ENCODE measurements around the gene ZC3H12D.

ZC3H12D gene

GRCh38 chr6:149414009-149414408 is 70.8 kb downstream of the ZC3H12D start:
- Histone ChIP-seq H2BK15ac (ENCODE audit: low read length) (no peak overlapping the region), H3K9ac (ENCODE audit: low read depth, low read length, poor library complexity) (no peak overlapping the region), H4K8ac (ENCODE audit: low read depth, low read length) (no peak overlapping the region), H3K27me3 (ENCODE audit: control insufficient read depth in 3 of 3, insufficient read depth in 3 of 3, low read depth in 1 of 3, low read length in 3 of 3) (peaks cover 0 to 2% (median 0%) of the 10 kb centered on the region in 3 experiments), H3K79me1 (ENCODE audit: low read depth, low read length) (no peaks in the 10 kb centered on the region), H3K4ac (ENCODE audit: low read length) (no peak overlapping the region), H2BK120ac (ENCODE audit: low read depth, low read length) (no peak overlapping the region), H3K14ac (ENCODE audit: low read length) (no peak overlapping the region), H3K9me3 (replicated peaks in 1 of 2; ENCODE audit: control insufficient read depth in 2 of 2, insufficient read depth in 1 of 2, low read depth in 1 of 2, low read length in 2 of 2) (peaks cover 0 to 4% of the 10 kb centered on the region in 2 donors), H3K4me3 (ENCODE audit: low read length in 2 of 2) (no peak overlapping the region), H2BK5ac (ENCODE audit: low read length) (no peak overlapping the region), H3K4me1 (ENCODE audit: control insufficient read depth in 2 of 2, insufficient read depth in 1 of 2, low read depth in 1 of 2, low read length in 2 of 2) (no peaks in the 10 kb centered on the region), H3K36me3 (replicated peaks in 1 of 2; ENCODE audit: control insufficient read depth in 2 of 2, insufficient read depth in 2 of 2, low read length in 2 of 2) (peaks cover 5 to 36% of the 10 kb centered on the region in 2 donors), H3K27ac (replicated peaks; ENCODE audit: low read length) (no peak overlapping the region), H2AFZ (ENCODE audit: low read length) (no peak overlapping the region), H2AK5ac (ENCODE audit: low read depth, low read length) (no peak overlapping the region), H3K23ac (ENCODE audit: low read depth, low read length, poor library complexity) (no peak overlapping the region), H3K4me2 (ENCODE audit: insufficient read depth, low read length, poor library complexity, severe bottlenecking) (no peak overlapping the region), H4K91ac (ENCODE audit: low read depth, low read length, poor library complexity) (no peak overlapping the region), H3K18ac (ENCODE audit: low read length) (no peak overlapping the region), H2BK12ac (ENCODE audit: low read length) (no peak overlapping the region)
- no peak for DNase-seq (ENCODE audit: low spot score)
- no CpG with 5 or more reads among the region's 4 CpGs for WGBS, 2 donors (ENCODE audit: extremely low coverage in 2 of 2, insufficient read length in 2 of 2, insufficient replicate concordance in 1 of 2)

GRCh38 chr6:149410557-149410956 is 74.3 kb downstream of the ZC3H12D start:
- Histone ChIP-seq H3K27me3 (ENCODE audit: control insufficient read depth in 3 of 3, insufficient read depth in 3 of 3, low read depth in 1 of 3, low read length in 3 of 3) (peaks cover 0 to 2% (median 0%) of the 10 kb centered on the region in 3 experiments), H3K23ac (ENCODE audit: low read depth, low read length, poor library complexity) (no peak overlapping the region), H4K8ac (ENCODE audit: low read depth, low read length) (no peak overlapping the region), H4K91ac (ENCODE audit: low read depth, low read length, poor library complexity) (no peak overlapping the region), H3K4me2 (ENCODE audit: insufficient read depth, low read length, poor library complexity, severe bottlenecking) (no peak overlapping the region), H2BK12ac (ENCODE audit: low read length) (no peak overlapping the region), H3K9ac (ENCODE audit: low read depth, low read length, poor library complexity) (no peak overlapping the region), H2BK15ac (ENCODE audit: low read length) (no peak overlapping the region), H3K27ac (replicated peaks; ENCODE audit: low read length) (no peak overlapping the region), H3K4ac (ENCODE audit: low read length) (no peak overlapping the region), H3K9me3 (replicated peaks in 1 of 2; ENCODE audit: control insufficient read depth in 2 of 2, insufficient read depth in 1 of 2, low read depth in 1 of 2, low read length in 2 of 2) (no peaks in the 10 kb centered on the region), H3K36me3 (replicated peaks in 1 of 2; ENCODE audit: control insufficient read depth in 2 of 2, insufficient read depth in 2 of 2, low read length in 2 of 2) (peaks cover 5 to 60% of the 10 kb centered on the region in 2 donors), H3K18ac (ENCODE audit: low read length) (no peak overlapping the region), H2BK120ac (ENCODE audit: low read depth, low read length) (no peak overlapping the region), H3K4me3 (ENCODE audit: low read length in 2 of 2) (no peak overlapping the region), H3K14ac (ENCODE audit: low read length) (no peak overlapping the region), H2BK5ac (ENCODE audit: low read length) (no peak overlapping the region), H3K4me1 (ENCODE audit: control insufficient read depth in 2 of 2, insufficient read depth in 1 of 2, low read depth in 1 of 2, low read length in 2 of 2) (no peaks in the 10 kb centered on the region), H3K79me1 (ENCODE audit: low read depth, low read length) (no peaks in the 10 kb centered on the region), H2AFZ (ENCODE audit: low read length) (no peak overlapping the region), H2AK5ac (ENCODE audit: low read depth, low read length) (no peak overlapping the region)
- no peak for DNase-seq (ENCODE audit: low spot score)

DNA sequence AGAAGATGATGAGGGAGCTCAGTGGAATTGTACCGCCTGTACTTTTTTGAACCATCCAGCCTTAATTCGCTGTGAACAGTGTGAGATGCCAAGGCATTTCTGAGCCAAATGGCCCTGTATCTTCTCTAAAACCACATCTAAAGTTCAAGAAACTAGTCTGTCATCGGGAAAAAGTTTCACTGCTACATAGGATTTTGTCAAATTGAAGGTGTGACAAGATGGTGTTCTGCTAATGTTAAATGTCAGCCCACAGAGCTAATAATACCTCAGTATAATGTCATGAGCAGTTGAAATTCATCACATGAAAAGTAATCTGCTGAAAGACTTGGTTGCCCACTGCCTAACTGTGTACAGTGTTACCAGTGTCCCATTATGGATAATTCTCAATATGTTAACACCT is 75.2 kb downstream of the ZC3H12D start:
- H4K8ac ChIP-seq (ENCODE audit: low read depth, low read length), result no peak overlapping the region
- H2AFZ ChIP-seq (ENCODE audit: low read length), result no peak overlapping the region
- H2BK15ac ChIP-seq (ENCODE audit: low read length), result no peak overlapping the region
- no peak overlapping the region for H2BK120ac ChIP-seq (ENCODE audit: low read depth, low read length)
- no CpG with 5 or more reads among the region's 3 CpGs for WGBS, 2 donors (ENCODE audit: extremely low coverage in 2 of 2, insufficient read length in 2 of 2, insufficient replicate concordance in 1 of 2)
- no peak overlapping the region for H2BK12ac ChIP-seq (ENCODE audit: low read length)
- H3K4me3 ChIP-seq (ENCODE audit: low read length in 2 of 2), result no peak overlapping the region
- no peak for DNase-seq (ENCODE audit: low spot score)
- no peaks in the 10 kb centered on the region for H3K9me3 ChIP-seq (replicated peaks in 1 of 2; ENCODE audit: control insufficient read depth in 2 of 2, insufficient read depth in 1 of 2, low read depth in 1 of 2, low read length in 2 of 2)
- no peak overlapping the region for H3K18ac ChIP-seq (ENCODE audit: low read length)
- no peak overlapping the region for H4K91ac ChIP-seq (ENCODE audit: low read depth, low read length, poor library complexity)
- no peak overlapping the region for H3K14ac ChIP-seq (ENCODE audit: low read length)
- H3K79me1 ChIP-seq (ENCODE audit: low read depth, low read length), result no peaks in the 10 kb centered on the region
- no peak overlapping the region for H3K27ac ChIP-seq (replicated peaks; ENCODE audit: low read length)
- no peak overlapping the region for H2BK5ac ChIP-seq (ENCODE audit: low read length)
- no peak overlapping the region for H3K23ac ChIP-seq (ENCODE audit: low read depth, low read length, poor library complexity)
- H3K4me2 ChIP-seq (ENCODE audit: insufficient read depth, low read length, poor library complexity, severe bottlenecking), result no peak overlapping the region
- peaks cover 7 to 70% of the 10 kb centered on the region in 2 donors for H3K36me3 ChIP-seq (replicated peaks in 1 of 2; ENCODE audit: control insufficient read depth in 2 of 2, insufficient read depth in 2 of 2, low read length in 2 of 2)
- no peak overlapping the region for H3K9ac ChIP-seq (ENCODE audit: low read depth, low read length, poor library complexity)
- H3K4ac ChIP-seq (ENCODE audit: low read length), result no peak overlapping the region
- H3K27me3 ChIP-seq (ENCODE audit: control insufficient read depth in 3 of 3, insufficient read depth in 3 of 3, low read depth in 1 of 3, low read length in 3 of 3), result peaks cover 0 to 2% (median 0%) of the 10 kb centered on the region in 3 experiments
- no peaks in the 10 kb centered on the region for H3K4me1 ChIP-seq (ENCODE audit: control insufficient read depth in 2 of 2, insufficient read depth in 1 of 2, low read depth in 1 of 2, low read length in 2 of 2)
- H2AK5ac ChIP-seq (ENCODE audit: low read depth, low read length), result no peak overlapping the region

DNA sequence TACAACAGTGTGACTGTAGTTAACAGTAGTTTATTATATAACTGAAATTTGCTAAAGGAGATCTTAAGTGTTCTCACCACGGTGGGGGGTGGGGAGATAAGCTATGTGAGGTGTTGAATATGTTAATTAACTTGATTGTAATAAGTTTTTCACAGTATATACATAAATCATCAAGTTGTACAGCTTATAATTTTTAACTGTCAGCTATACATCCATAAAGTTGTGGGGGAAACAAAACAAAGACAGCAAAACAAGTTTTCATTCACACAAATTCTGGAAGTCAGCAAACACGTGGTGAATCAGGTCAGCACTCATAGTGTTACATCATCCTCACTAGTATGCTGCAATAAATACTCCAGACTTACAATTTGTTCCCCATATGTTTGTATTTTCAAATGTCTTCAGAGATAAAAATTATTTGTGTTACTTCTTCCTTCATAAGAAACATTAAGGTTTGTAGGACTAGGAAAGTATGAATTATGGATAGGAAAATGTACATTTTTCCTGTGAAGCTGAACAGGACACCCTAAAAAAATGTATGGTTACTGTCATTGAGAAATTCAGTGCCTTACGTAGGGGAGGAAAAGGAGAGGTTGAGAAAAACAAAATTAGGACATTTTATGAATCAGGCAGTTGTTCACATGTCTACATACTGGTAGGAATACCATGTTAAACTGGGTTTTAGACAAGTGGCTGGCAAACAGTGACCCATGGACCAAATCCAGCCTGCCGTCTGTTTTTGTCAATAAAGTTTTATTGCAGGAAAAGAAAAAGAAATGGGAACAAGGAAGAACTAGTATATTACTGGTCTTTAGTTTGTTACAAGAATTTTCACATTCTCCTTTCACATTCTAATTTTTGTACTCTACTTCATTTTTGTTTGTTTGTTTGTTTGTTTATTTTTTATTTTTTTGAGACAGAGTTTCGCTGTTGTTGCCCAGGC is 78.7 kb downstream of the ZC3H12D start:
- H4K8ac ChIP-seq (ENCODE audit: low read depth, low read length), result no peak overlapping the region
- no peak overlapping the region for H2BK12ac ChIP-seq (ENCODE audit: low read length)
- no peak overlapping the region for H2AFZ ChIP-seq (ENCODE audit: low read length)
- H3K4ac ChIP-seq (ENCODE audit: low read length), result no peak overlapping the region
- no peak overlapping the region for H4K91ac ChIP-seq (ENCODE audit: low read depth, low read length, poor library complexity)
- no peak for DNase-seq (ENCODE audit: low spot score)
- no peak overlapping the region for H3K9ac ChIP-seq (ENCODE audit: low read depth, low read length, poor library complexity)
- H3K27ac ChIP-seq (replicated peaks; ENCODE audit: low read length), result no peak overlapping the region
- H3K4me3 ChIP-seq (ENCODE audit: low read length in 2 of 2), result no peak overlapping the region
- H3K27me3 ChIP-seq (ENCODE audit: control insufficient read depth in 3 of 3, insufficient read depth in 3 of 3, low read depth in 1 of 3, low read length in 3 of 3), result peaks cover 0 to 2% (median 0%) of the 10 kb centered on the region in 3 experiments
- no peak overlapping the region for H2AK5ac ChIP-seq (ENCODE audit: low read depth, low read length)
- H3K9me3 ChIP-seq (replicated peaks in 1 of 2; ENCODE audit: control insufficient read depth in 2 of 2, insufficient read depth in 1 of 2, low read depth in 1 of 2, low read length in 2 of 2), result peaks cover 0 to 6% of the 10 kb centered on the region in 2 donors
- no peak overlapping the region for H2BK5ac ChIP-seq (ENCODE audit: low read length)
- no peak overlapping the region for H2BK120ac ChIP-seq (ENCODE audit: low read depth, low read length)
- no peak overlapping the region for H3K4me2 ChIP-seq (ENCODE audit: insufficient read depth, low read length, poor library complexity, severe bottlenecking)
- no peak overlapping the region for H2BK15ac ChIP-seq (ENCODE audit: low read length)
- H3K18ac ChIP-seq (ENCODE audit: low read length), result no peak overlapping the region
- H3K4me1 ChIP-seq (ENCODE audit: control insufficient read depth in 2 of 2, insufficient read depth in 1 of 2, low read depth in 1 of 2, low read length in 2 of 2), result no peaks in the 10 kb centered on the region
- no CpG with 5 or more reads among the region's 5 CpGs for WGBS, 2 donors (ENCODE audit: extremely low coverage in 2 of 2, insufficient read length in 2 of 2, insufficient replicate concordance in 1 of 2)
- no peaks in the 10 kb centered on the region for H3K79me1 ChIP-seq (ENCODE audit: low read depth, low read length)
- H3K14ac ChIP-seq (ENCODE audit: low read length), result no peak overlapping the region
- H3K36me3 ChIP-seq (replicated peaks in 1 of 2; ENCODE audit: control insufficient read depth in 2 of 2, insufficient read depth in 2 of 2, low read length in 2 of 2), result peaks cover 9 to 88% of the 10 kb centered on the region in 2 donors
- no peak overlapping the region for H3K23ac ChIP-seq (ENCODE audit: low read depth, low read length, poor library complexity)
